ENCODE data around the gene IRF2BPL.

Gene IRF2BPL

GRCh38 chr14:77053046-77053841, 24.7 kb upstream of the IRF2BPL start:
- DNase-seq (ENCODE audit: low read depth): peak; percentile 68

DNA sequence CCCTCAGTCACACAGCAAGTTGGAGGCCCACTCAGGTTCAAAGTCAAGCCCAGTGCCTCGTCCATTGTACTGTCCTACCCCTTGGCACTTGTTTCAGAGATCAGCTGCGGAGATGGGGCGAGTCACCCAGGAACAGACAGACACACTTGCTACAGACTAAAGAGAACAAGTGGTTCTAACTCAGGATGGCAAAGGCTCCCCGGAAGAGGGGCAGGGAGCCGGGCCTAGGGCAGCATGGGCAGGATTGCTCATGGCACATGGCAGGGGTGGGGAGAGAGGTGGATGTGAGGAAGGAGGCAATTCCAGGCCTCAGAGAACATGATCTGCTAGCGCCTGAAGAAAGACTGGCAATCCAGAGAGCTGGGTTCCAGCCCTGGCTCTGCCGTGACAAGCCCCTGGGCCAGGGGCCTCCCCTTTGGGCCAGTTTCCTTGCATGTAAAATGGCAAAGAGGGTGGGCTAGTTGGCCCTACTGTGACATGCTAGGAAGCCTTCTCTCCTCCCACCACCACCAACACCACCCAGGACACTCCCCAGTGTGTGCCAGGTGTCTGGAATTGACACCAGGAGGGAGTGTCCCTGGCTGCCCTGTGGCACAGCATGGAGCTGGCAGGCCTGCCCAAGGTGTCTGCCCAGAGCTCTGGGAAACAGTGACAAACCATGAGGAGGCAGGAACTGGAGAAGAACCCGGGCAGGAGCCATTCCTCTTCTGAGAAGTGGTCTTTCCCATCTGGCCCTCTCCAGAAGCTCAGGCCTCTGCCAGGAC, 24.0 kb upstream of the IRF2BPL start:
- no peak for DNase-seq (ENCODE audit: low read depth)

GRCh38 chr14:77051116-77051515, 22.6 kb upstream of the IRF2BPL start:
- no peak for DNase-seq (ENCODE audit: low read depth)

- no peak for DNase-seq (ENCODE audit: low read depth)
These were observed 18.2 kb upstream of the IRF2BPL start for GRCh38 chr14:77046721-77047120.

GRCh38 chr14:77045238-77046162, 17.0 kb upstream of the IRF2BPL start:
- no peak for DNase-seq (ENCODE audit: low read depth)

- DNase-seq (ENCODE audit: low read depth): no peak
These were observed 16.3 kb upstream of the IRF2BPL start for GRCh38 chr14:77044783-77045237.

DNA sequence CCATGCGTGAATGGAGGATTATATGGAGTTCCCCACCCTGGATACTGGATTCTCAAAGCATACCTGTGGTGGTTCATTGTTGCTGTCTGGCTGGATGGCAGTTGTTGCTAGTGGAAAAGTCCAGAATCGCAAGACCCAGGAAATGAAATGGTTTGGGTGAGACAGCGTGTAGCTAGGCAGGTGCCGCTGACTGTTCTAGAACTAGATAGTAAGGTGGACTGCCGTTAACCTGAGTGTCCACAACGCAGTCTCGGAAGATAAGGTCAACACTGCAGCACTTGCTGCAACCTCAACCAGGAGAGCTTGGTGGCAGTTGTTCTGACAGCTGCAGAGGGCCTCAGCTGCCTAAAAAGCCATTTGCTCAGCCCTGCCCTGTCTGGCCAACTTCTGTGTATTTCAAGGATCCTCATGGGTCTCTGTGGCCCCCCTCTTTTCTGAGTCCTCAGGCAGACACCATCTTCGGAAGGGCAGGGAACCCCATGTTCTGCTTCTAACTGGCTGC, 15.5 kb upstream of the IRF2BPL start:
- DNase-seq (ENCODE audit: low read depth): no peak

DNA sequence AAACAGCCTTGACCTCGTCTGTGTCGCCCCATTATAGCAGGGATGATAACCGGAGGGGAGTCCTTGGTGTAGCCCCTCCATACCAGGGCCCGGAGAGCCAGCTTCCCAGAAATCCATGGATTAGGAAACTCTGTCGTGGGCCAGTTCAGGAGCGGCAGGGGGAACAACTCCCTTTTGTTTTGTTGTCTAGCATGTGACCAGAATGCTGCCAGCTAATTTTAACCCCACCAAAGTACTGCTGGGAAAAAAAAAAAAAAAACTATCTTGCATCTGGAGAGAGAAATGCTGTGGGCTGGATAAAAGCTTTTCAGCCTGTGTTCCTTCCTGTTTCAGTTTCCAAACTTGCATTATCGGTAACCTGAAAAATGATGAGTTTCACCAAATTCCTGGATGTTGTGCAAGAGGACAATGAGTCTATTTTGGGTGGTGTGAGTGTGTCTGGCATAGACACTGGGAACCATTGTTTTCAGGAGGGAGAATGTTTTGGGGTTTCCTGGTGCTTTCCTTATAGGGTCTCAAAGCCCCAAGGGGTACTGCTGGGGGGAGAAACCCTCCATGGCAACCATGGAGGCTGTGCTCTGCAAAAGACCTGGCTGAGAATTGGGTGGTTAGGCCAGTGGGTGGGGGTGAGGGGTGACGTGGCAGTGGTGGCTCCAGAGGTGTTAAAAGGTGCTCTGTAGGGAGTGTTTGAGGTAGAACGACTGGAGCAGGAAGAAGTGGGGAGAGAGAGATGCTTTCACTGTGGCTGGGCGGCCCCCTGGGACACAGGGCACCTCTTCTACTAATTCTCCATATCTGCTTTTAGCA, 14.9 kb upstream of the IRF2BPL start:
- DNase-seq (ENCODE audit: low read depth): peak; percentile 87

- peak; percentile 98 for DNase-seq (ENCODE audit: low read depth)
These were observed 13.5 kb upstream of the IRF2BPL start for GRCh38 chr14:77041881-77042545.

GRCh38 chr14:77040741-77041653, 12.5 kb upstream of the IRF2BPL start:
- peak; percentile 95 for DNase-seq (ENCODE audit: low read depth)

DNA sequence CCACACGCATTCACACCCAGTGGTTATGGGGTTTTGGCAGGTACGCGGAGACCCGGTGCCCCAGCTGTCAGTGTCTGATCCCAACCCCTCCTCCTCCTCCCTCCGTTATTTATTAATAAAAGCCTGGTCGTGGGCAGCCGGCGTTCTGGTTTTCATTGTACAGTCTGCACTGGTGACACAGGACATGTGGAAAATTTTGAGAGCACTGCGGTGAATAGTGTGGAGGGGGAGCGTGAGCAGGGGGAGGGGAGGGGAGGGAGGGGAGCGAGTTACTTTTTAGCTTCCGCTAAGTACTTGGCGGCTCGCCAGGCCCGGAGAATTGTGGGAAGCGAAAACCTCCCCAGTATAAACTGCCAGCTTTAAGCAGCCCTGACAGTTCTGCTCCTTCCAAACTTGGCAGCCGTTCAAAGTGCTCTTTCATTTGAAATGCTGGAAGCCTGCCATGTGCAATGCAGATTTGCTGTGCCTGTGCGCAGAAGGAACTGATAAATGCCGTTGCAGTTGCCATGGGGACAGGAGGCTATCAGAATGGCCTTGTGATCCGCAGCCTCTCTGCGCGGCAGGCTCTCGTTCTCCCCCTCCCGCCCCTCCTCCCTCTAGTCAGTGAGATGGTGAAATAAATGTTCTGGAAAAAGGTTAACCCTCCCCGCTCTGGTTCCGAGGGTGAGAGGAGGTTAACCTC, 11.7 kb upstream of the IRF2BPL start:
- peak; percentile 99 for DNase-seq (ENCODE audit: low read depth)

GRCh38 chr14:77039285-77040058, 11.0 kb upstream of the IRF2BPL start:
- DNase-seq (ENCODE audit: low read depth): peak; percentile 55

- peak; percentile 55 for DNase-seq (ENCODE audit: low read depth)
These were observed 9.5 kb upstream of the IRF2BPL start for GRCh38 chr14:77037938-77038568.

- DNase-seq (ENCODE audit: low read depth): no peak
These were observed 8.9 kb upstream of the IRF2BPL start for GRCh38 chr14:77037215-77037937.

GRCh38 chr14:77036484-77037214, 8.1 kb upstream of the IRF2BPL start:
- no peak for DNase-seq (ENCODE audit: low read depth)

- DNase-seq (ENCODE audit: low read depth): no peak
These were observed 6.8 kb upstream of the IRF2BPL start for GRCh38 chr14:77035267-77035666.
